H1 (cell line): Measurements from ENCODE around the gene FSD1L. TPM values are rescaled to one million over a fixed set of nuclear protein-coding genes. Genes with fewer than 3 reads are reported as not detected.

Experiments
- CTCF ChIA-PET: fragments of 300-600 bp; sonication (Branson Sonifier 250); formaldehyde crosslinking; loops from one replicate; lab custom pipeline; 2021; ENCODE audit not compliant: partially characterized antibody; lab: Charles Lee
- POLR2A ChIA-PET: fragments of 300-600 bp; sonication (Branson Sonifier 250); formaldehyde crosslinking; loops from one replicate; lab custom pipeline; 2021; ENCODE audit warnings: inconsistent platforms; ENCODE audit not compliant: partially characterized antibody; lab: Charles Lee
- DNase-seq, 2 experiments: peaks; one replicate each; pipeline versions ENCODE4 v3.0.0 to v3.0.0-alpha.2; 2010 to 2022; ENCODE audit warnings: low spot score in 2 of 2, low read depth in 1 of 2, mixed read lengths in 1 of 2
- FAIRE-seq: peaks from 2 replicates; lab custom pipeline; 2011; peaks lifted over from hg19 to GRCh38; lab: Jason Lieb, UNC
- H2AFZ ChIP-seq: 2 replicates; pipeline ENCODE4 v1.8.1; 2012; ENCODE audit warnings: low read length, inconsistent platforms
- H2AK5ac ChIP-seq: 2 replicates; pipeline ENCODE4 v1.6.1; 2013; ENCODE audit warnings: low read depth, low read length
- H2BK120ac ChIP-seq: replicated peaks from 2 replicates; pipeline ENCODE3; 2013; ENCODE audit warnings: low read depth, low read length, inconsistent platforms
- H2BK12ac ChIP-seq: 2 replicates; pipeline ENCODE4 v1.6.1; 2013; ENCODE audit warnings: low read depth, low read length
- H2BK15ac ChIP-seq: 2 replicates; pipeline ENCODE4 v1.6.1; 2013; ENCODE audit warnings: low read length
- H2BK20ac ChIP-seq: 2 replicates; pipeline ENCODE4 v1.6.1; 2013; ENCODE audit warnings: low read length
- H2BK5ac ChIP-seq: 2 replicates; pipeline ENCODE4 v1.6.1; 2013; ENCODE audit warnings: low read depth, low read length
- H3K14ac ChIP-seq: 2 replicates; pipeline ENCODE4 v1.6.1; 2013; ENCODE audit warnings: inconsistent platforms; ENCODE audit not compliant: insufficient read length
- H3K18ac ChIP-seq: 2 replicates; pipeline ENCODE4 v1.6.1; 2013; ENCODE audit warnings: low read length; ENCODE audit errors: extremely low read depth
- H3K23ac ChIP-seq: 2 replicates; pipeline ENCODE4 v1.6.1; 2013; ENCODE audit warnings: inconsistent platforms; ENCODE audit not compliant: insufficient read length
- H3K23me2 ChIP-seq: 2 replicates; pipeline ENCODE4 v1.6.1; 2013; ENCODE audit warnings: low read depth, low read length
- H3K27ac ChIP-seq: 2 replicates; pipeline ENCODE4 v1.6.1; 2011; ENCODE audit warnings: low read depth, low read length, inconsistent platforms
- H3K27me3 ChIP-seq, 4 experiments: replicated peaks in 1 of 4; 1 replicate in 1 of 4; 2 replicates in 3 of 4; pipeline versions ENCODE4 v1.6.1 to v1.8.1; 2011 to 2013; ENCODE audit warnings: low read length in 3 of 4, mild to moderate bottlenecking in 3 of 4, inconsistent platforms in 2 of 4, mixed read lengths in 2 of 4, moderate library complexity in 1 of 4; ENCODE audit not compliant: control insufficient read depth in 3 of 4, insufficient read depth in 3 of 4; ENCODE audit errors: extremely low read depth in 1 of 4
- H3K36me3 ChIP-seq, 4 experiments: 2 replicates each; pipeline versions ENCODE4 v1.6.1 to v1.8.1; 2011 to 2013; ENCODE audit warnings: mild to moderate bottlenecking in 4 of 4, low read length in 3 of 4, moderate library complexity in 2 of 4, control low read depth in 1 of 4, inconsistent platforms in 1 of 4; ENCODE audit not compliant: insufficient read depth in 4 of 4, control insufficient read depth in 2 of 4
- H3K4ac ChIP-seq: replicated peaks from 2 replicates; pipeline ENCODE3; 2013; ENCODE audit warnings: low read length, low read depth, mixed read lengths, inconsistent platforms; ENCODE audit not compliant: insufficient read length
- H3K4me1 ChIP-seq, 4 experiments: replicated peaks in 1 of 4; 1 replicate in 1 of 4; 2 replicates in 3 of 4; pipeline versions ENCODE4 v1.6.1 to v1.8.1; 2011 to 2013; ENCODE audit warnings: low read length in 3 of 4, inconsistent platforms in 2 of 4, mixed read lengths in 1 of 4; ENCODE audit not compliant: insufficient read depth in 4 of 4, control insufficient read depth in 3 of 4
- H3K4me2 ChIP-seq, 2 experiments: 2 replicates each; pipeline versions ENCODE4 v1.6.1 to v1.8.1; 2011 to 2013; ENCODE audit warnings: low read depth in 2 of 2, low read length in 2 of 2, control low read depth in 1 of 2, inconsistent platforms in 1 of 2, mild to moderate bottlenecking in 1 of 2; ENCODE audit not compliant: insufficient read depth in 1 of 2
- H3K4me3 ChIP-seq, 4 experiments: fragments of 200-600, 300-600 bp in 1 of 4; sonication (generic), shearing (Covaris generic), sonication (Bioruptor Twin) in 1 of 4; 2 replicates each; pipeline versions ENCODE4 v1.5.1 to v1.8.1; 2011 to 2016; ENCODE audit warnings: low read length in 4 of 4, low read depth in 3 of 4, control low read depth in 2 of 4, inconsistent platforms in 2 of 4, mild to moderate bottlenecking in 2 of 4, mixed read lengths in 1 of 4, moderate library complexity in 1 of 4; ENCODE audit not compliant: insufficient read depth in 2 of 4; ENCODE audit errors: extremely low read depth in 1 of 4
- H3K56ac ChIP-seq: replicated peaks from 2 replicates; pipeline ENCODE3; 2013; ENCODE audit warnings: low read depth, mild to moderate bottlenecking, mixed read lengths, low read length, inconsistent platforms; ENCODE audit not compliant: insufficient read length
- H3K79me1 ChIP-seq: 2 replicates; pipeline ENCODE4 v1.6.1; 2013; ENCODE audit warnings: low read depth, low read length, control low read depth
- H3K79me2 ChIP-seq, 2 experiments: 2 replicates each; pipeline versions ENCODE4 v1.6.1 to v1.8.1; 2012 to 2013; ENCODE audit warnings: low read length in 2 of 2, mild to moderate bottlenecking in 2 of 2, inconsistent platforms in 1 of 2; ENCODE audit not compliant: insufficient read depth in 2 of 2, control insufficient read depth in 1 of 2
- H3K9ac ChIP-seq, 4 experiments: replicated peaks in 1 of 4; 1 replicate in 1 of 4; 2 replicates in 3 of 4; pipeline versions ENCODE4 v1.6.1 to v1.8.1; 2011 to 2013; ENCODE audit warnings: low read depth in 3 of 4, low read length in 3 of 4, control low read depth in 2 of 4, mild to moderate bottlenecking in 2 of 4, moderate library complexity in 2 of 4, inconsistent platforms in 1 of 4; ENCODE audit errors: extremely low read depth in 1 of 4
- H3K9me3 ChIP-seq, 2 experiments: 2 replicates each; pipeline versions ENCODE4 v1.6.1 to v1.8.1; 2012 to 2013; ENCODE audit warnings: mild to moderate bottlenecking in 2 of 2, moderate library complexity in 2 of 2, control low read depth in 1 of 2, inconsistent platforms in 1 of 2, low read depth in 1 of 2, low read length in 1 of 2, mixed read lengths in 1 of 2; ENCODE audit not compliant: insufficient read depth in 2 of 2
- H4K20me1 ChIP-seq, 2 experiments: replicated peaks in 1 of 2; 2 replicates each; pipeline versions ENCODE3 to v1.8.1; 2011 to 2013; ENCODE audit warnings: inconsistent platforms in 2 of 2, low read length in 2 of 2, mild to moderate bottlenecking in 1 of 2; ENCODE audit not compliant: insufficient read depth in 2 of 2, control insufficient read depth in 1 of 2
- H4K5ac ChIP-seq: 2 replicates; pipeline ENCODE4 v1.6.1; 2013; ENCODE audit warnings: low read length, low read depth, mixed read lengths, inconsistent platforms; ENCODE audit not compliant: insufficient read length
- H4K8ac ChIP-seq: 2 replicates; pipeline ENCODE4 v1.8.0; 2013; ENCODE audit warnings: mild to moderate bottlenecking, moderate library complexity, low read length, inconsistent platforms; ENCODE audit not compliant: insufficient read depth; ENCODE audit errors: extremely low read depth
- H4K91ac ChIP-seq: replicated peaks from 2 replicates; pipeline ENCODE3; 2013; ENCODE audit warnings: low read length, mixed read lengths, inconsistent platforms; ENCODE audit not compliant: insufficient read length
- BACH1 ChIP-seq: IDR thresholded peaks from 2 replicates; pipeline ENCODE4 v1.6.1; 2012; ENCODE audit warnings: low read length, improper control_type of control experiment
- BRCA1 ChIP-seq: IDR thresholded peaks from 2 replicates; pipeline ENCODE4 v1.6.1; 2012; ENCODE audit warnings: low read depth, low read length, improper control_type of control experiment
- CBX8 ChIP-seq: fragments of 300-800, 300-1000 bp; sonication (generic); IDR thresholded peaks from 2 replicates; pipeline ENCODE4 v1.7.1; 2016; ENCODE audit warnings: low read depth, low read length, borderline replicate concordance
- CHD1 ChIP-seq: IDR thresholded peaks from 2 replicates; pipeline ENCODE4 v1.6.1; 2012; ENCODE audit warnings: low read depth, low read length, improper control_type of control experiment
- CREB1 ChIP-seq: IDR thresholded peaks from 2 replicates; pipeline ENCODE4 v1.6.1; 2012; ENCODE audit warnings: inconsistent platforms
- EP300 ChIP-seq, 2 experiments: IDR thresholded peaks; 1 replicate in 1 of 2; 2 replicates in 1 of 2; pipeline ENCODE4 v1.6.1; 2011 to 2012; ENCODE audit warnings: low read depth in 2 of 2, low read length in 2 of 2, mild to moderate bottlenecking in 2 of 2, borderline replicate concordance in 1 of 2, inconsistent platforms in 1 of 2, moderate library complexity in 1 of 2
- FOSL1 ChIP-seq: IDR thresholded peaks from 2 replicates; pipeline ENCODE4 v1.6.1; 2011; ENCODE audit warnings: mild to moderate bottlenecking, low read depth, low read length, moderate library complexity; ENCODE audit not compliant: insufficient read depth
- KDM5A ChIP-seq: fragments of 200-600 bp; IDR thresholded peaks from 2 replicates; pipeline ENCODE4 v1.7.1; 2012; ENCODE audit warnings: mild to moderate bottlenecking, low read length, inconsistent platforms, mixed read lengths
- MAX ChIP-seq: IDR thresholded peaks from 2 replicates; pipeline ENCODE4 v1.6.1; 2012; ENCODE audit warnings: inconsistent platforms
- NRF1 ChIP-seq: IDR thresholded peaks from 2 replicates; pipeline ENCODE4 v1.6.1; 2011; ENCODE audit warnings: mild to moderate bottlenecking, low read depth, low read length, improper control_type of control experiment
- POLR2A ChIP-seq, 2 experiments: IDR thresholded peaks; 1 replicate in 1 of 2; 2 replicates in 1 of 2; pipeline ENCODE4 v1.6.1; 2011; ENCODE audit warnings: low read depth in 2 of 2, low read length in 2 of 2, mild to moderate bottlenecking in 2 of 2; ENCODE audit errors: control extremely low read depth in 1 of 2
- SAP30 ChIP-seq: fragments of 300-600 bp; sonication (generic); IDR thresholded peaks from 2 replicates; pipeline ENCODE4 v1.7.1; 2012; ENCODE audit warnings: low read length, moderate library complexity, mild to moderate bottlenecking, inconsistent platforms; ENCODE audit not compliant: insufficient read depth, insufficient replicate concordance
- SP4 ChIP-seq: IDR thresholded peaks from 2 replicates; pipeline ENCODE4 v1.6.1; 2012; ENCODE audit warnings: low read length, inconsistent platforms
- TAF1 ChIP-seq: IDR thresholded peaks from 2 replicates; pipeline ENCODE4 v1.6.1; 2011; ENCODE audit warnings: mild to moderate bottlenecking, low read depth, low read length
- USF2 ChIP-seq: IDR thresholded peaks from 2 replicates; pipeline ENCODE4 v1.6.1; 2011; ENCODE audit warnings: low read length, improper control_type of control experiment
- WGBS, 2 experiments: shearing (Covaris generic) in 1 of 2; methylation state at CpG; one replicate each; pipeline versions ENCODE4 v1.1.6 to v1.1.7; 2013 to 2015; ENCODE audit warnings: low lambda C conversion rate in 2 of 2, mixed read lengths in 2 of 2, inconsistent platforms in 1 of 2, low coverage in 1 of 2, missing lambda C conversion rate in 1 of 2; ENCODE audit not compliant: insufficient replicate concordance in 2 of 2, insufficient coverage in 1 of 2, insufficient read length in 1 of 2; ENCODE audit errors: extremely low coverage in 1 of 2, missing lambda C conversion rate in 1 of 2; 5-methylcytosine and 5-hydroxymethylcytosine counted together
- polyA plus RNA-seq, 7 experiments: library from polyadenylated mRNA; depleted of rRNA in 3 of 7; stranded (reverse) in 5 of 7; unstranded in 2 of 7; fragments of >200 nt in 5 of 7; fragments of 200-250 nt in 2 of 7; gene quantifications; 1 replicate in 5 of 7; 2 replicates in 1 of 7; 4 replicates in 1 of 7; pipeline versions ENCODE4 v1.2.1 to v1.2.3, GENCODE V29; 2011 to 2013; ENCODE audit warnings: missing spikeins in 2 of 7, mixed read lengths in 2 of 7
- total RNA-seq: library from RNA; stranded (reverse); fragmentation: NEBNext Ultra II Directional; extraction: Animal tissue kit (Norgen Biotek cat#: 25700); gene quantifications from 2 replicates; pipeline ENCODE4 v1.2.1, GENCODE V29; 2021

FSD1L gene
- total and polyA plus RNA-seq, 2 of the 8 experiments (the other 6 are each of a cell fraction or from before 2014, with no cell fraction given) = 0.91 to 4.8 TPM

- CTCF ChIA-PET = no interaction called here
These were observed 49.0 kb downstream of the FSD1L start for GRCh38 chr9:105496826-105497225.

More at GRCh38 chr9:105496826-105497225, 49.0 kb downstream of the FSD1L start:
- Histone ChIP-seq H2BK15ac (no peak overlapping the region), H3K23me2 (no peaks in the 10 kb centered on the region), H2AFZ (no peak overlapping the region), H3K27ac (no peak overlapping the region), H3K4me1 (peaks cover 0 to 2% (median 0%) of the 10 kb centered on the region in 4 experiments; a peak in 1 of 7 replicates), H3K4ac (no peak overlapping the region), H4K8ac (no peak overlapping the region), H3K27me3 (no peaks in the 10 kb centered on the region), H3K56ac (no peak overlapping the region), H4K5ac (no peak overlapping the region), H3K23ac (no peak overlapping the region), H3K79me2 (no peaks in the 10 kb centered on the region), H4K20me1 (no peaks in the 10 kb centered on the region), H3K9ac (no peak overlapping the region), H2AK5ac (no peak overlapping the region), H3K4me3 (no peak overlapping the region), H2BK12ac (no peak overlapping the region), H3K9me3 (peaks cover 3 to 14% of the 10 kb centered on the region in 2 experiments; a peak in 1 of 4 replicates), H3K14ac (no peak overlapping the region), H3K18ac (no peak overlapping the region), H4K91ac (no peak overlapping the region), H3K79me1 (no peaks in the 10 kb centered on the region), H3K36me3 (no peaks in the 10 kb centered on the region), H2BK20ac (no peak overlapping the region), H3K4me2 (no peak overlapping the region), H2BK120ac (no peak overlapping the region), H2BK5ac (no peak overlapping the region)
- DNase-seq (no peak), FAIRE-seq (no peak)
- TF ChIP-seq EP300 (IDR thresholded peaks at IDR 0.05; ENCODE audit: borderline replicate concordance in 1 of 2, low read depth in 2 of 2, low read length in 2 of 2) (no peak), SAP30 (no peak), BACH1 (no peak), USF2 (no peak), POLR2A (IDR thresholded peaks at IDR 0.05; ENCODE audit: control extremely low read depth in 1 of 2, low read depth in 2 of 2, low read length in 2 of 2) (no peak), SP4 (no peak), TAF1 (no peak), MAX (no peak), KDM5A (no peak), CHD1 (no peak), FOSL1 (no peak), BRCA1 (no peak), CREB1 (no peak), CBX8 (no peak), NRF1 (no peak)
- WGBS, 2 experiments = 81% methylated on average over 2 of the region's 2 CpGs; no CpG with 5 or more reads in 1 of the 2 experiments
- POLR2A ChIA-PET = no interaction called here
